Measurements from ENCODE around the gene ANKRD34C. TPM values are rescaled to one million over a fixed set of nuclear protein-coding genes. Genes with fewer than 3 reads are reported as not detected.

Gene ANKRD34C
- polyA plus RNA-seq, 2 of the 4 experiments (the other 2 are of a cell fraction): not detected

DNA sequence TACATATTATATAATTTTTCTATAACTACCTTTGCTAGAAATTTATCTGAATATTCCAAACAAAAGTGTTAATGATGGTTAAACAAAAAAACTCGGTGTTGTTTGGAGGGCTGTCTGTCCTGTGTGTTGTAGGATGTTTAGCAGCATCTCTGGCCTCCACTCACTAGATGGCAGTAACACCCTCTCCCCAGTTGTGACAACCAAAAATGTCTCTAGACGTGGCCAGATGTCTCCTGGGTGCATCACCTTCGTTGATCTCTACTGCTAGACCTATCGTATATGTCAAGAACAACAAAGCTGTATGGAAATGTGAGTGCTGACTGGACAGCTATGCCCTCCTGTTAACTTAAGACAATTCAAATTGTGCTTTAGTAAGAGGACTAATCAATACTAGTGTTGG lies 14.1 kb downstream of the ANKRD34C start:
- no peaks in the 10 kb centered on the region for H3K9me3 ChIP-seq
- DNase-seq (ENCODE audit: low read depth in 1 of 2, low spot score in 1 of 2) (peak in 1 of 2 experiments; percentile 36), FAIRE-seq (peak; percentile 36), ATAC-seq (peak in 1 of 2 experiments; percentile 77; a peak in 3 of 6 replicates)
- ChIA-PET POLR2A (no interaction called here), CTCF (interaction anchor here (0.5 to 3.2 kb wide), 5 partner anchors 11 to 636 kb away, joined by 3 to 11 read pairs (median 4); partner anchors contain the start of gene TMED3)
- TF ChIP-seq PHF8 (IDR thresholded peaks at IDR 0.05; ENCODE audit: borderline replicate concordance, low read depth) (no peak), TP53 (CRISPR knock-in tag; IDR thresholded peaks at IDR 0.05) (no peak), RAD21 (conservative IDR thresholded peaks at IDR 0.05 in 1 of 2, IDR thresholded peaks at IDR 0.05 in 1 of 2) (peak in 1 of 2 experiments; percentile 21; a peak in 1 of 5 replicates)
- TF ChIP-seq, protein P1, sequence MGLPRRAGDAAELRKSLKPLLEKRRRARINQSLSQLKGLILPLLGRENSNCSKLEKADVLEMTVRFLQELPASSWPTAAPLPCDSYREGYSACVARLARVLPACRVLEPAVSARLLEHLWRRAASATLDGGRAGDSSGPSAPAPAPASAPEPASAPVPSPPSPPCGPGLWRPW (IDR thresholded peaks at IDR 0.05): no peak
- TF ChIP-seq, protein P2, sequence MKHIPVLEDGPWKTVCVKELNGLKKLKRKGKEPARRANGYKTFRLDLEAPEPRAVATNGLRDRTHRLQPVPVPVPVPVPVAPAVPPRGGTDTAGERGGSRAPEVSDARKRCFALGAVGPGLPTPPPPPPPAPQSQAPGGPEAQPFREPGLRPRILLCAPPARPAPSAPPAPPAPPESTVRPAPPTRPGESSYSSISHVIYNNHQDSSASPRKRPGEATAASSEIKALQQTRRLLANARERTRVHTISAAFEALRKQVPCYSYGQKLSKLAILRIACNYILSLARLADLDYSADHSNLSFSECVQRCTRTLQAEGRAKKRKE (CRISPR knock-in tag; IDR thresholded peaks at IDR 0.05; ENCODE audit: low read depth): no peak
- no peak overlapping the region for H3K27ac ChIP-seq
- WGBS (ENCODE audit: missing lambda C conversion rate): 16% methylated on average over 4 of the region's 4 CpGs
- no peak overlapping the region for H3K4me2 ChIP-seq
- no peak overlapping the region for H3K4me3 ChIP-seq
- H3K4me1 ChIP-seq: no peaks in the 10 kb centered on the region

DNA sequence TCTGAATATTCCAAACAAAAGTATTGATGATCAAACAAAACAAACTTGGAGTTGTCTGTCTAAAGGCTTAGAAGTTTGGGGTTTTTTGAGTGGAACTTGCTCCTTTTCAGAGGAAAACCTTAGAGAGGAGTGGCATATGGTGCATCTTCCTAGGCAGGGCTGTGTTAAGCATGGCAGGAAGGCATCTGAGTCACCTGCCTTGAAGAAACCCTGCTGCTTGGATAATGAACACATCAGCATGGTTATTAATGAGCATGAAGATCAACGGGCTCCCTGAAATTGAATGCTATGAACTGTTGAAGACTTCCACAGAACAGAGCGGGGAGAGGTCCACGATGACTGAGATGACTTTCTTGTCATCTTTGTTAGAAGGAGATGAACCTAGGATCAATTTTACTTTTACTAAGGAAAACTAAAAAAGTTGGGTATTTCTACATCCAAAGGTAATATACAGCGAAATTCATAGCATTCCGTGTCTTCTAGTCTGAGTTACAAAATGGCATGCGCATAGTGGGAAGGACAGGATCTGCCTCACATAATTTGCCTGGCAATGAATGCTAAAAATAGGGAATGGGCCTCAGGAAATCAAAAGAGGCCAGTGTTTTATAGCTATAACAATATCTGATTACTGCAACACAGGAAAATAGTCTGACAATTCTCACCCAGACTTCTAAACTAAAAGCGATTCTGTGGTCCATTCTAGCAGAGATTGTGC lies 16.8 kb downstream of the ANKRD34C start:
- TF ChIP-seq ZNF302 (CRISPR knock-in tag; IDR thresholded peaks at IDR 0.05): no peak
- no peak for TF ChIP-seq RCOR1 (IDR thresholded peaks at IDR 0.05; ENCODE audit: low read depth, low read length)
- TF ChIP-seq CBX8 (IDR thresholded peaks at IDR 0.05): peak; percentile 36; the same call in 1 of the 2 replicates
- Histone ChIP-seq H3K27ac (no peak overlapping the region), H3K4me2 (no peak overlapping the region), H3K4me3 (no peak overlapping the region), H3K4me1 (no peaks in the 10 kb centered on the region), H3K9me3 (no peaks in the 10 kb centered on the region)
- WGBS (ENCODE audit: missing lambda C conversion rate): 18% methylated on average over 7 of the region's 7 CpGs
- DNase-seq (ENCODE audit: low read depth in 1 of 2, low spot score in 1 of 2) (no peak), ATAC-seq (no peak), FAIRE-seq (no peak)
- CTCF ChIA-PET: no interaction called here
- POLR2A ChIA-PET: no interaction called here

DNA sequence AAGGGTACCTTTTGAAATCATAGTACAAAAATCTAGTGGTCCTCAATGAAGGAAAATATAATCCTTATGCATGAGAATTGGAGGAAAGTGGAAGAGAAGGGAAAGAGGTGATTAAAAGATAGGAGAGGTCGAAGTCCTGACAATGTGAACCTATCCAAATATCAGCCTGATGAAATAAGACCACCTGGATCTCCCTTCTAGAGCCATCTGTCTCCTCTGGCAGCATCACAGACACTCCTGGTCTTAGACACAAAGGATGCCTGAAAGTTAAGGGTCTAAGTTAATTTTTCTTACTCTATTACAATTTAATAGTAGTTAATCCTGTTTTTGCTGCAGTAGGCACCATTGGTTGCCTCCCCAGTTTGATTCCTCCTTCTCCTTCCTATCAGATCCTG lies 17.3 kb downstream of the ANKRD34C start:
- POLR2A ChIA-PET: interaction anchor here (0.5 kb wide), 1 partner anchor 11 kb away, joined by 3 read pairs; the partner anchor contains the start of gene TMED3
- TF ChIP-seq TFCP2L1 (CRISPR knock-in tag; IDR thresholded peaks at IDR 0.05) (no peak), JUN (IDR thresholded peaks at IDR 0.05) (no peak), JUNB (IDR thresholded peaks at IDR 0.05) (no peak), CBX2 (IDR thresholded peaks at IDR 0.05; ENCODE audit: borderline replicate concordance, low read depth) (no peak), NFE2L2 (conservative IDR thresholded peaks at IDR 0.05; ENCODE audit: low read length) (no peak), RCOR1 (IDR thresholded peaks at IDR 0.05; ENCODE audit: low read depth, low read length) (no peak), RNF2 (IDR thresholded peaks at IDR 0.05; ENCODE audit: borderline replicate concordance, low read depth) (no peak), EHF (CRISPR knock-in tag; IDR thresholded peaks at IDR 0.05) (no peak), KDM1A (IDR thresholded peaks at IDR 0.05; ENCODE audit: low read depth) (no peak), FOSB (CRISPR knock-in tag; IDR thresholded peaks at IDR 0.05) (no peak), HOXB5 (CRISPR knock-in tag; IDR thresholded peaks at IDR 0.05) (no peak), TP53 (CRISPR knock-in tag; IDR thresholded peaks at IDR 0.05) (no peak)
- TF ChIP-seq, protein P1 (IDR thresholded peaks at IDR 0.05): no peak
- TF ChIP-seq, protein P3, sequence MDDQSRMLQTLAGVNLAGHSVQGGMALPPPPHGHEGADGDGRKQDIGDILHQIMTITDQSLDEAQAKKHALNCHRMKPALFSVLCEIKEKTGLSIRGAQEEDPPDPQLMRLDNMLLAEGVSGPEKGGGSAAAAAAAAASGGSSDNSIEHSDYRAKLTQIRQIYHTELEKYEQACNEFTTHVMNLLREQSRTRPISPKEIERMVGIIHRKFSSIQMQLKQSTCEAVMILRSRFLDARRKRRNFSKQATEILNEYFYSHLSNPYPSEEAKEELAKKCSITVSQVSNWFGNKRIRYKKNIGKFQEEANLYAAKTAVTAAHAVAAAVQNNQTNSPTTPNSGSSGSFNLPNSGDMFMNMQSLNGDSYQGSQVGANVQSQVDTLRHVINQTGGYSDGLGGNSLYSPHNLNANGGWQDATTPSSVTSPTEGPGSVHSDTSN (IDR thresholded peaks at IDR 0.05): no peak
- TF ChIP-seq, protein P4, sequence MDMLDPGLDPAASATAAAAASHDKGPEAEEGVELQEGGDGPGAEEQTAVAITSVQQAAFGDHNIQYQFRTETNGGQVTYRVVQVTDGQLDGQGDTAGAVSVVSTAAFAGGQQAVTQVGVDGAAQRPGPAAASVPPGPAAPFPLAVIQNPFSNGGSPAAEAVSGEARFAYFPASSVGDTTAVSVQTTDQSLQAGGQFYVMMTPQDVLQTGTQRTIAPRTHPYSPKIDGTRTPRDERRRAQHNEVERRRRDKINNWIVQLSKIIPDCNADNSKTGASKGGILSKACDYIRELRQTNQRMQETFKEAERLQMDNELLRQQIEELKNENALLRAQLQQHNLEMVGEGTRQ (IDR thresholded peaks at IDR 0.05): no peak
- WGBS (ENCODE audit: missing lambda C conversion rate): 0% methylated on average over 1 of the region's 1 CpG
- H3K27ac ChIP-seq: no peak overlapping the region
- CTCF ChIA-PET: no interaction called here
- no peak for DNase-seq (ENCODE audit: low read depth in 1 of 2, low spot score in 1 of 2)
- ATAC-seq: no peak
- H3K4me3 ChIP-seq: no peak overlapping the region
- no peak for FAIRE-seq
- H3K4me2 ChIP-seq: no peak overlapping the region
- no peaks in the 10 kb centered on the region for H3K4me1 ChIP-seq
- no peaks in the 10 kb centered on the region for H3K9me3 ChIP-seq
